K562 (cell line): Measurements from ENCODE around the gene RGS3.

Experiments used
- CTCF ChIP-seq, 3 experiments: IDR thresholded peaks in 2 of 3; conservative IDR thresholded peaks in 1 of 3; 2 replicates each; pipeline ENCODE4 v1.5.1; 2011 to 2012; ENCODE audit warnings: low read length in 3 of 3, mild to moderate bottlenecking in 3 of 3, control low read depth in 2 of 3, improper control_type of control experiment in 1 of 3, inconsistent platforms in 1 of 3, low read depth in 1 of 3, mixed read lengths in 1 of 3, moderate library complexity in 1 of 3; ENCODE audit not compliant: insufficient read depth in 2 of 3
- JUND ChIP-seq, 2 experiments: IDR thresholded peaks; 2 replicates in 1 of 2; 3 replicates in 1 of 2; pipeline ENCODE4 v1.6.1; 2011; ENCODE audit warnings: borderline replicate concordance in 2 of 2, low read depth in 2 of 2, low read length in 2 of 2, improper control_type of control experiment in 1 of 2, missing biosample characterization in 1 of 2, missing genetic modification characterization in 1 of 2, missing genetic modification reagents in 1 of 2
- MAX ChIP-seq: sonication (generic); formaldehyde crosslinking; IDR thresholded peaks from 2 replicates; pipeline ENCODE4 v1.9.0; 2022; ENCODE audit warnings: mild to moderate bottlenecking, missing genetic modification reagents
- PKNOX1 ChIP-seq: fragments of 450-650 bp; IDR thresholded peaks from 2 replicates; pipeline ENCODE4 v1.6.1; 2016
- SRF ChIP-seq, 2 experiments: fragments of 250-450, 450-650 bp in 1 of 2; sonication (Bioruptor Pico) in 1 of 2; sonication (generic) in 1 of 2; formaldehyde crosslinking; IDR thresholded peaks; 2 replicates each; pipeline versions ENCODE4 v1.5.0 to v1.5.1; 2020 to 2022; ENCODE audit warnings: mild to moderate bottlenecking in 1 of 2, missing genetic modification reagents in 1 of 2
- ZFP1 ChIP-seq: fragments of 450-650 bp; formaldehyde crosslinking; IDR thresholded peaks from 2 replicates; pipeline ENCODE4 v1.4.0; 2020; ENCODE audit warnings: mild to moderate bottlenecking, mixed read lengths
- ZNF384 ChIP-seq: IDR thresholded peaks from 2 replicates; pipeline ENCODE4 v1.6.1; 2012; ENCODE audit warnings: low read depth, low read length, improper control_type of control experiment

- peak; percentile 63 for TF ChIP-seq JUND (IDR thresholded peaks at IDR 0.05; ENCODE audit: borderline replicate concordance, low read depth, low read length)
- peak; percentile 45; the same call in 1 of the 3 replicates for TF ChIP-seq JUND (tag; IDR thresholded peaks at IDR 0.05; ENCODE audit: borderline replicate concordance, low read depth, low read length)
- no peak for TF ChIP-seq ZNF384
- no peak; the same call in 1 of the 2 replicates for TF ChIP-seq MAX (CRISPR knock-in tag)
- TF ChIP-seq ZFP1 (CRISPR knock-in tag), result no peak
- TF ChIP-seq PKNOX1, result no peak
- TF ChIP-seq CTCF (IDR thresholded peaks at IDR 0.05 in 2 of 3, conservative IDR thresholded peaks at IDR 0.05 in 1 of 3; ENCODE audit: insufficient read depth in 2 of 3, low read depth in 1 of 3, low read length in 3 of 3), result no peak
- TF ChIP-seq SRF (CRISPR knock-in tag; IDR thresholded peaks at IDR 0.05), result no peak
Observed at GRCh38 chr9:113602126-113603047, 138.9 kb downstream of the RGS3 start.
